GM12892 (cell line): ENCODE data around the gene WDR38.

ENCODE experiments used
- POLR2A ChIP-seq: IDR thresholded peaks from 2 replicates; pipeline ENCODE4 v1.6.1; 2011; ENCODE audit warnings: low read depth, low read length, control low read depth
- POLR2AphosphoS5 ChIP-seq: IDR thresholded peaks from 2 replicates; pipeline ENCODE4 v1.6.1; 2011; ENCODE audit warnings: low read depth, low read length, control low read depth
- TAF1 ChIP-seq: IDR thresholded peaks from 2 replicates; pipeline ENCODE4 v1.6.1; 2011; ENCODE audit warnings: low read depth, mild to moderate bottlenecking, control low read depth, low read length, borderline replicate concordance

- TF ChIP-seq POLR2AphosphoS5 = no peak
- no peak for TF ChIP-seq POLR2A
- TF ChIP-seq TAF1 = no peak
Measured at GRCh38 chr9:124815601-124816000, 37.7 kb upstream of the WDR38 start.
